Thymus (tissue), 11 donors: ENCODE data around the gene STAC2. TPM values are rescaled to one million over a fixed set of nuclear protein-coding genes. Genes with fewer than 3 reads are reported as not detected.

Source experiments
- DNase-seq, 9 donors: peaks; one replicate each; pipeline ENCODE4 v3.0.0-alpha.2; 2013; ENCODE audit warnings: low spot score in 9 of 9, low read depth in 6 of 9, missing footprints in 1 of 9
- H3K27ac ChIP-seq, 2 donors: one replicate each; pipeline ENCODE4 v1.5.1; 2013; ENCODE audit warnings: control low read depth in 1 of 2, low read depth in 1 of 2, low read length in 1 of 2, mild to moderate bottlenecking in 1 of 2, moderate library complexity in 1 of 2
- H3K27me3 ChIP-seq, 2 donors: one replicate each; pipeline ENCODE4 v1.5.1; 2013; ENCODE audit warnings: low read length in 1 of 2; ENCODE audit not compliant: control insufficient read depth in 2 of 2, insufficient read depth in 1 of 2
- H3K36me3 ChIP-seq, 2 donors: one replicate each; pipeline ENCODE4 v1.5.1; 2013; ENCODE audit warnings: low read length in 1 of 2, mild to moderate bottlenecking in 1 of 2, moderate library complexity in 1 of 2; ENCODE audit not compliant: control insufficient read depth in 2 of 2, insufficient read depth in 2 of 2
- H3K4me1 ChIP-seq, 2 donors: one replicate each; pipeline ENCODE4 v1.5.1; 2013; ENCODE audit warnings: low read length in 2 of 2; ENCODE audit not compliant: control insufficient read depth in 2 of 2, insufficient read depth in 2 of 2
- H3K4me3 ChIP-seq, 2 donors: one replicate each; pipeline ENCODE4 v1.5.1; 2013; ENCODE audit warnings: low read length in 2 of 2, control low read depth in 1 of 2, mild to moderate bottlenecking in 1 of 2
- H3K9me3 ChIP-seq, 2 donors: one replicate each; pipeline ENCODE4 v1.5.1; 2013; ENCODE audit warnings: low read length in 1 of 2, mild to moderate bottlenecking in 1 of 2; ENCODE audit not compliant: control insufficient read depth in 2 of 2, insufficient read depth in 1 of 2
- WGBS: extraction: QIAGEN DNeasy Blood & Tissue Kit; methylation state at CpG from one replicate; pipeline ENCODE4 v1.1.7; 2013; 5-methylcytosine and 5-hydroxymethylcytosine counted together
- polyA plus RNA-seq: library from polyadenylated mRNA; stranded (reverse); fragments of 200-250 nt; gene quantifications from one replicate; pipeline ENCODE4 v1.2.3, GENCODE V29; 2013
- total RNA-seq: library from RNA; stranded (reverse); fragments of 120-200 nt; gene quantifications from one replicate; pipeline ENCODE4 v1.2.4, GENCODE V29; 2013
- donor health status: healthy.

STAC2 gene
- total and polyA plus RNA-seq, 2 donors, result under 0.01 to 1.6 TPM

DNA sequence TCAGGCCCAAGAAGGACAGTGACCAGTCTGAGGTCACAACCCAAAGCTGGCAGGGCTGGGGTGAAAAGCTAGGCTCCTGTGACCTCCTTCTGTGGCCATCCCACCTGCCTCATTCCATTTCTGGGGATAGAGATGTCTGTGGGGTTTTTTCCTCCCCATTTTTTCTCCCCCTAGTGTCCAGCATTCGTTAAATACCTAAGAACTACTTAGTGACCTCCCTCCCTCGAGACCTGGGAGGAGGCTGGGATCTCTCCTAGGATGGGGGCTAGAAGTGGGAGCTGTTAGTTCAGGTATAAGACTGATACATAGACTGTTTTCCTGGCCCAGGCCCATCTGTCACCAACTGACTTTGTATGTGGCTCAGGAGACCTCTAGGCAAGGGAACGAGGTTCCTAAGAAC, 20.5 kb upstream of the STAC2 start:
- Histone ChIP-seq H3K4me1 (peaks cover 0 to 11% of the 10 kb centered on the region in 2 donors), H3K27ac (no peak overlapping the region), H3K9me3 (no peaks in the 10 kb centered on the region), H3K4me3 (no peak overlapping the region), H3K36me3 (peaks cover under 1 to 3% of the 10 kb centered on the region in 2 donors), H3K27me3 (peaks cover 0 to 9% of the 10 kb centered on the region in 2 donors)
- WGBS, result 71% methylated on average over 3 of the region's 3 CpGs
- no peak for DNase-seq

DNA sequence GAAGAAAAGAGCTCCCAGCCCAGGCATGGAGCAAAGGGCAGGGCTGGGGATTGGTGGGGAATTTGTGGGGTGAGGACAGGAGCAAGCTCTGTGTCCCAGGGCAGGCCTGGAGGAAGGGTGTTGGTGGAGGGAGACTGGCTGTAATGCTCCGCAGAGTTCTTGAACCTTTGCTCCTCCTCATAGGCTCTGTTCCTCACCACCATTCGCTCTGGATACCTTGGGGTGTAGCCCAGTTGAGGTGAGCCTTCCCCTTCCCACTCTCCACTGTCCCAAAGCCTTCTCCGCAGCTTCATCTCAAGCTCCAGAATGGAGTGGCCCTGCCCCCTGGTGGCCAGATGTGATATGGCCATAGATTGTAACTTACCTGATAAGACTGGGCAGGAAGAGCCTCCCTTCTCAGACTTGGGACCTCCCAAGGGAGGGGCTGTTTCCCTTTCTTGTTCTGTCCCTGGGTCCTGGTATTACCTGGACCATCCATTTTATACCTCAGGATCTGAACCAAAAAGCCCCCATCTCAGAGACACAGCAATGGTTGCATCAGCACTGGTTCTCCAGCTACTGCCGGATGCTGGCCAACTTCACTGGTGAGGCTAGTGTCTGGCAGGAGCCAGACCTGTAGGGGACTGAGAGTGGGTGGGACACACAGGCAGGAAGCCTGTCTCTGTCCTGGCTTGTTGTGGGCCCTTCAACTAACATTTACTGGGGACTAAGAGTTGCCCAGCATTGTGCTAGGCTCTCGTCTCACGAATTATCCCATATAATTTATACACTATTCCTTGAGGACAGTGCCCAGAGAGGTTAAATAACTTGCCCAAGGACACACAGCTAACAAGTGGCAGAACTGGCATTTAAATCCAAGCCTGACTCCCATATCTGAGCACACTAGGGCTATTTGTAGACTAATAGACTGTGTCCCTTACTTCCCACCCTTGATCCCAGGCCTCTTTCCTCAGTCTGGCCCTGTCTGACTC, 19.1 kb upstream of the STAC2 start:
- Histone ChIP-seq H3K27ac (no peak overlapping the region), H3K4me1 (peaks cover 1 to 13% of the 10 kb centered on the region in 2 donors), H3K4me3 (no peak overlapping the region), H3K36me3 (peaks cover 0 to 3% of the 10 kb centered on the region in 2 donors), H3K9me3 (no peaks in the 10 kb centered on the region), H3K27me3 (peaks cover 0 to 9% of the 10 kb centered on the region in 2 donors)
- WGBS, result 53% methylated on average over 6 of the region's 6 CpGs
- peak; percentile 60 to 91 (median 80) for DNase-seq

DNA sequence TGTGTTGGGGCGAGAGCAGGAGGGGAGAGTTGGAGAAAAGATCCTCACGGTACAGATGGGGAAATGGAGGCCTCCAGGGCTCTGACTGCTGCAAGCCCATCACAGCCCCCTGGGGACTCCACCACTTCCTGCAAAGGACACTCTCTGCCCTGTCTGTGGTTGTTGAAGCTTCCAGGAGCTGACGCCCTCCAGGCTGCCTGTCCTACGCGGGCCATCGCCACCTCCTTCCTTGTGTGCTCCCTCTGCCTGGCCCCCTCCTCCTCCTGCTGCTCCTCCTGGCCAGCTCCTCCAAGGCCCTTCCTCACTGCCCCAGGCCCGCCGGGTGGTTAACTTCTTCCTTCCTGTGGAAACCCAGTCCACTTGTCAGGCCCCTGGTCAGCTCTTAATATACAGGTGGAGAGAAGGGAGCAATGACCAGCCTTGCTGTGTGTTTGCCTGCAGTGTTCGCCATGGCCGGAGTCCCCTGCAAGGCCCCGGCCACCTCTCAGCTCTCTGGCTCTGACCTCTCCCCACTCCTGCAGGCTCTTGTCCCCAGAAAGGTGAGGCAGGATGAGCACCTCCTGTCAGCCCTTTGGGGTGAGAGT, 18.4 kb upstream of the STAC2 start:
- Histone ChIP-seq H3K27ac (no peak overlapping the region), H3K36me3 (peaks cover 0 to 3% of the 10 kb centered on the region in 2 donors), H3K9me3 (no peaks in the 10 kb centered on the region), H3K4me3 (no peak overlapping the region), H3K4me1 (peaks cover 4 to 16% of the 10 kb centered on the region in 2 donors), H3K27me3 (peaks cover 0 to 9% of the 10 kb centered on the region in 2 donors)
- peak in 2 of 9 donors; percentile 16 to 25 for DNase-seq
- WGBS, result 38% methylated on average over 11 of the region's 11 CpGs

DNA sequence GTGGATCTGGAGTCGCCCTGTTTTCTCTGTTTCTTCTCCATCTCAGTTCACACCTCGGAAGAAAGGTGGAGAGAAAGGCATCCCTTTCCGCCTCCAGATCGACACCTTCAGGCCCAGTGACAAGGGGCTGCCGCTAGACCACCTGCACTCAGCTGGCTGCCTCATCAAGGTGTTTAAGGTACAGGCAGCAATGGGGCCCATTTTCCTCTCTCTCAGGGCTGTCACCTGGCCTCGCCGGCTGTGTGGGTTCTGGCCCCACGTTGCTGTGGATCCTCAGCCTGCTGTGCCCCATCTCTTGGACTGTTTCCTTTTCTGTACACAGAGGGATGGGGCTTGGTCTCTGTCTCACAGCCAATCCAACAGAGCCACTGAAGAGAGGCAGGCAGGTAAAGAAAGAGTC, 17.4 kb upstream of the STAC2 start:
- H3K4me3 ChIP-seq, result no peak overlapping the region
- 89% methylated on average over 8 of the region's 8 CpGs for WGBS
- H3K27me3 ChIP-seq, result peaks cover 0 to 13% of the 10 kb centered on the region in 2 donors
- peaks cover 7 to 18% of the 10 kb centered on the region in 2 donors for H3K4me1 ChIP-seq
- DNase-seq, result no peak
- H3K9me3 ChIP-seq, result no peaks in the 10 kb centered on the region
- no peaks in the 10 kb centered on the region for H3K36me3 ChIP-seq
- H3K27ac ChIP-seq, result no peak overlapping the region

DNA sequence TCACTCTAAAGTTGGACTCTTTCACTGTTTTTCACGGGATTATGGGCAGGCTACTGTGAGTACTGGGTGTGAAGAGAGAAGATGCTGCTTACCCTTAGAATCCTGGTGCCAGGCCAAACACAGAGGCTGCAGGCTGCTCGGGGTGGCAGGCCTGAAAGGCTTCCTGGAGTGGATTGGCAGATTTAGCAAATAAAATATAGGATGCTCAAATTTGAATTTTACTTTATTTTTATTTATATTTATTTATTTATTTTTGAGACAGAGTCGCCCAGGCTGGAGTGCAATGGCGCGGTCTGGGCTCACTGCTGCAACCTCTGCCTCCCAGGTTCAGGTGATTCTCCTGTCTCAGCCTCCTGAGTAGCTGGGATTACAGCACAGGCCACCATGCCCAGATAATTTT, 14.9 kb upstream of the STAC2 start:
- Histone ChIP-seq H3K27me3 (peaks cover 0 to 15% of the 10 kb centered on the region in 2 donors), H3K36me3 (no peaks in the 10 kb centered on the region), H3K4me3 (no peak overlapping the region), H3K4me1 (peaks cover 10 to 20% of the 10 kb centered on the region in 2 donors), H3K27ac (no peak overlapping the region), H3K9me3 (no peaks in the 10 kb centered on the region)
- DNase-seq, result no peak
- WGBS, result 93% methylated on average over 5 of the region's 5 CpGs

DNA sequence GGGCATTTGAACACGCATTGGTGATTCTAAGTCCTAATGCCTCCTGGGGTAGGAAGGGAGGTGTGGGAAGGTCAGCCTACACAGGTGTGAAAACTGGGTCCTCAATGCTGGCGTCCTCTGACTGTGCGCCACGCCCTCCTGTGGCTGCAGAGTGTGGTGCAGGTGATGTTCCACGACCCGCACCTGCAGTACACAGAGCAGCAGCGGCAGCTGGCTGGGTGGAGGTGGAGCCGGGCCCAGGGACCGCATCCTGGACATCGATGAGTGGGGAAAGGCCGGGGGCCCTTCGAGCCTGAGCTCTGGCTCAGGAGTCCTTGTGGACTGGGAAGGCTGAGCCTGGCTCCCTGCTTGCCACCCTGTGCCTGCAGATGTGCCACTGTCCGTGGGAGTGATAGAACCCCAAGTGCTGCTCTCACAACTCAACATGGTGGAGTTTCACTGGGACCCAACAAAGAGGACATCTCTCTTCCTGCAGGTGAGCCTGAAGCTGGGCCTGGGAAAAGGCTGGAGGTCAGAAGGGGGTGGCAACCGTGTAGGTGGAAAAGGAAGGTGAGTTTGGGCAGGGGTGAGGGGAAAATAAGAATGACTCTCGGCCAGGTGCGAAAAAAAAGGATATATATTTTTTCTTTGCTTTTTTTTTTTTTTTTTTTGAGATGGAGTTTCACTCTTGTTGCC, 14.0 kb upstream of the STAC2 start:
- 30% methylated on average over 16 of the region's 16 CpGs for WGBS
- no peak overlapping the region for H3K4me3 ChIP-seq
- no peaks in the 10 kb centered on the region for H3K9me3 ChIP-seq
- H3K27ac ChIP-seq, result no peak overlapping the region
- no peaks in the 10 kb centered on the region for H3K36me3 ChIP-seq
- peak in 8 of 9 donors; percentile 36 to 81 (median 64) for DNase-seq
- peaks cover 12 to 23% of the 10 kb centered on the region in 2 donors for H3K4me1 ChIP-seq
- peaks cover 0 to 15% of the 10 kb centered on the region in 2 donors for H3K27me3 ChIP-seq

DNA sequence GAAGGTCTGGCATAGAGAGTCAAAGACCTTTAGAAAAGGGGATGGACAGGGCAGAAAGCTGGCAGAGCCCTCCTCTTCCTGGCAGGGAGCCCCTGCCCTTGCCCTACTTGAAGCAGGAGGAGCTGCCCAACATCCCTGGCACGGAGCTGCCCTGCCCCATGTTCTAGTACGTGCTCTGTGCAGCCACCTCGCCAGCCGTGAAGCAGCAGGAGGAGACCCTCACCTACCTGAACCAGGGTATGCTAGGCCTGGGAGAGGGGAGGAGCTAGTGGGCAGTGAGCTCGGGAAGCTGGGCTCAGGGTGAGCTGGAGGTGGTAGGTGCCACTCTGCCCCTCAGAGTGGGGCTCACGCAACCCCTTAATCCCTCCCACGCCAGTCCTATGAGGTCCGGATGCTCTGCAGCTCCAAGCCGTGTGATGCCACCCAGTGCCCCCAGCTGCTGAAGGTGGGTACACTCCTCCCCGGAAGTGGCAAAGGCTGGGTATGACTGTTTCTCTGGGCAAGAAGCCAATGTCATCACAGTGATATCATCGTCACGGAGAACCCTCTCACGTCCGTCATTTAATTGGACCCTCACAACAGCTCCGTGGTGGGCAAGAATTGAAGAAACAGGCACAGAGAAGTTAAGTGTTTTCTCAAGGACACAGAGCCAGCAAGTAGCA, 12.7 kb upstream of the STAC2 start:
- H3K27ac ChIP-seq, result peak overlapping the region in 1 of 2 donors; percentile 82
- no peak for DNase-seq

DNA sequence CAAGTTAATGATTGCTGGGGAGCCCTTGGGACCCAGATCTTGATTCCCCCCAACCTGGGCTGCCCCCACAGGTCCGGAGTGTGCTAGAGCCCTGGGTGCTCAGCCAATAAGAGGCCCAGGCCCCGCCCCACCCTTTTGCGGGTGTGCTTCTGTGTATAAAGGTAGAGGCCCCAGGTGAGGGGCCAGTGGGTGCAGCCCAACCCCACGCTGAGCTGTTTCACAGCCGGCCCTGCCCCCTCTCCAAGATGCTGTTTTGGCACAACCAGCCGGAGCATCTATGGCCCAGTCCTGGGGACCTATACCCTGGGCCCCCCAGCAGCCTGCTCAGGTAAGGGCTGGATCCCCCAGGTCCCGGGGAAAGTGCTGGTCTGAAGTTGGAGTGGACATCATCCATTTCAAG, 11.8 kb upstream of the STAC2 start:
- H3K4me3 ChIP-seq, result no peak overlapping the region
- DNase-seq, result no peak
- no peak overlapping the region for H3K27ac ChIP-seq
- H3K9me3 ChIP-seq, result no peaks in the 10 kb centered on the region
- H3K36me3 ChIP-seq, result no peaks in the 10 kb centered on the region
- H3K4me1 ChIP-seq, result peaks cover 12% of the 10 kb centered on the region in 2 donors
- peaks cover 0 to 11% of the 10 kb centered on the region in 2 donors for H3K27me3 ChIP-seq
- WGBS, result 95% methylated on average over 7 of the region's 7 CpGs

More for the DNA sequence above, 12.7 kb upstream of the STAC2 start:
- Histone ChIP-seq H3K36me3 (no peaks in the 10 kb centered on the region), H3K27me3 (peaks cover 0 to 9% of the 10 kb centered on the region in 2 donors), H3K9me3 (no peaks in the 10 kb centered on the region), H3K4me3 (no peak overlapping the region), H3K4me1 (peaks cover 12% of the 10 kb centered on the region in 2 donors)
- WGBS, result 30% methylated on average over 15 of the region's 15 CpGs
